ENCODE results near the gene SHANK3.

DNA sequence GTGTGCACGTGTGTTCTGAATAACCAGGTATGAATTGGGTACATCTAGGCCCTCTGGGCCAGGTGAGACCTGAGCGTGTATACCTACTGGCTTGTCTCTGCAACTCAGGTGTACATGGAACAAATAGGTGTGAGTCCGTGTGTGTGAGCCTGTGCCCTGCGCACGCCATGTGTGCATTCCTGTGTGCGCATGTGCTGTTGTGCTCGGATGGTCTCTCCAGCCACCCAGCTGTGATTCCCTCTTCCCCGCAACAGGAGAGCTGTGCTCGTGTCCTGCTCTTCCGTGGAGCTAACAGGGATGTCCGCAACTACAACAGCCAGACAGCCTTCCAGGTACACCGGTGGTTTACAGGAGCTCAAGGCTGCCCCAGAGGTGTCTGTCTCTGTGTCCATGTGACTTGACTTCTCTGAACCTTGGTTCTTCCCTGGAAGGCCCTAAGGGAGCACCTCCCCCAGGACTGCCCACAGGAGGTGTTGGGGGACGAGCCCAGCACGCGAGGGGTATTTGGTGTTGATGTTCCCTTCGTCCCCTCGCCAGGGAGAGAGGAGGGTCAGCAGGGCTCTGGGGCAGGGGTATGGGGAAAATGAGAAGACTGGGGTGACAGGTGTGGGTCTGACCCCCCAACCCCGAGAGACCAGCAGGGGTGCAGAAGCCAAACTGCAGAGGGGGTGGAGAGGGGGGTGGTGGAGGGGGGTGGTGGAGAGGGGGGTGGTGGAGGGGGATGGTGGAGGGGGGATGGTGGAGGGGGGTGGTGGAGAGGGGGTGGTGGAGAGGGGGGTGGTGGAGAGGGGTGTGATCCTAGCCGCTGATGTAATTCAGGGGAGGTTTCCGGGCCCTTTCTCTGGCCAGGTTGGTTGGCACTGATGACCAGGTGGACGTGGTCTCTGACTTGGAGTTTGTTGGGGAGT lies 10.7 kb downstream of the SHANK3 start:
- TF ChIP-seq, protein P1, sequence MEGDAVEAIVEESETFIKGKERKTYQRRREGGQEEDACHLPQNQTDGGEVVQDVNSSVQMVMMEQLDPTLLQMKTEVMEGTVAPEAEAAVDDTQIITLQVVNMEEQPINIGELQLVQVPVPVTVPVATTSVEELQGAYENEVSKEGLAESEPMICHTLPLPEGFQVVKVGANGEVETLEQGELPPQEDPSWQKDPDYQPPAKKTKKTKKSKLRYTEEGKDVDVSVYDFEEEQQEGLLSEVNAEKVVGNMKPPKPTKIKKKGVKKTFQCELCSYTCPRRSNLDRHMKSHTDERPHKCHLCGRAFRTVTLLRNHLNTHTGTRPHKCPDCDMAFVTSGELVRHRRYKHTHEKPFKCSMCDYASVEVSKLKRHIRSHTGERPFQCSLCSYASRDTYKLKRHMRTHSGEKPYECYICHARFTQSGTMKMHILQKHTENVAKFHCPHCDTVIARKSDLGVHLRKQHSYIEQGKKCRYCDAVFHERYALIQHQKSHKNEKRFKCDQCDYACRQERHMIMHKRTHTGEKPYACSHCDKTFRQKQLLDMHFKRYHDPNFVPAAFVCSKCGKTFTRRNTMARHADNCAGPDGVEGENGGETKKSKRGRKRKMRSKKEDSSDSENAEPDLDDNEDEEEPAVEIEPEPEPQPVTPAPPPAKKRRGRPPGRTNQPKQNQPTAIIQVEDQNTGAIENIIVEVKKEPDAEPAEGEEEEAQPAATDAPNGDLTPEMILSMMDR (IDR thresholded peaks at IDR 0.05) = no peak
- no peak for TF ChIP-seq POLR2A (IDR thresholded peaks at IDR 0.05)
